Urinary bladder (tissue), 4 donors: ENCODE data around the gene HSD17B1. TPM values are rescaled to one million over a fixed set of nuclear protein-coding genes. Genes with fewer than 3 reads are reported as not detected.
"Not testable (repeated sequence)": the region's sequence is repeated elsewhere in the genome, so short reads cannot be mapped to it uniquely, and the experiment has no call there.

Experiments
- DNase-seq: peaks from one replicate; pipeline ENCODE4 v3.0.0-alpha.2; 2015; ENCODE audit errors: extremely low spot score
- H3K27ac ChIP-seq: one replicate; pipeline ENCODE4 v1.5.1; 2013; ENCODE audit warnings: low read depth, mild to moderate bottlenecking, moderate library complexity
- H3K36me3 ChIP-seq: one replicate; pipeline ENCODE4 v1.6.1; 2013; ENCODE audit warnings: mild to moderate bottlenecking, moderate library complexity; ENCODE audit not compliant: insufficient read depth
- H3K4me1 ChIP-seq: one replicate; pipeline ENCODE4 v1.6.1; 2013; ENCODE audit warnings: mild to moderate bottlenecking, moderate library complexity; ENCODE audit not compliant: insufficient read depth
- H3K4me3 ChIP-seq: one replicate; pipeline ENCODE4 v1.5.1; 2013; ENCODE audit warnings: low read depth, low read length
- WGBS: extraction: QIAGEN DNeasy Blood & Tissue Kit; methylation state at CpG from one replicate; pipeline ENCODE4 v1.1.7; 2013; 5-methylcytosine and 5-hydroxymethylcytosine counted together
- polyA plus RNA-seq: library from polyadenylated mRNA; stranded (reverse); fragments of 200-250 nt; gene quantifications from one replicate; pipeline ENCODE4 v1.2.3, GENCODE V29; 2013
- total RNA-seq: library from RNA; depleted of rRNA; stranded (reverse); fragments of >200 nt; gene quantifications from one replicate; pipeline ENCODE4 v1.2.3, GENCODE V29; 2014
- donor health status: healthy with polysubstance abuse.
- donor health status: healthy.

The HSD17B1 gene
- 1.5 TPM for total RNA-seq
- polyA plus RNA-seq, result 2.5 TPM

DNA sequence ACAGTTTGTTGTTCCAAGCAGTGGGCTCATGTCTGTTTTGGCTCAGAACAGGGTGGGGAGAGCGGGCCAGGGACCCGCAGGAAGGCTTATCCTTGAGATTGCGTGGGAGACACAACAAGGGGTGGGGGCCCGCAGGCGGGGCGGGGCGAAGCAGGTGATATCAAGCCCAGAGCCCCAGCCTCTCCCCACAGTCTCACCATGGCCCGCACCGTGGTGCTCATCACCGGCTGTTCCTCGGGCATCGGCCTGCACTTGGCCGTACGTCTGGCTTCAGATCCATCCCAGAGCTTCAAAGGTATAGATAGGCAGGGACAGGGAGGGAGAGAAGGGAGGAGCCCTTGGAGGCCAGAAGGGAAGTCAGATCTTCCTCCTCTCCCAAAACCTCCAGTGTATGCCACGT is at the start of gene HSD17B1:
TSS of gene HSD17B1 (plus strand) at position 188 of the 400 bp plus-strand sequence. CDS start at position 199, 11 bp downstream.
- H3K4me3 ChIP-seq, H3K4me1 ChIP-seq, H3K27ac ChIP-seq, DNase-seq, H3K36me3 ChIP-seq: not testable (repeated sequence)
- WGBS, result 92% methylated on average over 15 of the region's 15 CpGs

DNA sequence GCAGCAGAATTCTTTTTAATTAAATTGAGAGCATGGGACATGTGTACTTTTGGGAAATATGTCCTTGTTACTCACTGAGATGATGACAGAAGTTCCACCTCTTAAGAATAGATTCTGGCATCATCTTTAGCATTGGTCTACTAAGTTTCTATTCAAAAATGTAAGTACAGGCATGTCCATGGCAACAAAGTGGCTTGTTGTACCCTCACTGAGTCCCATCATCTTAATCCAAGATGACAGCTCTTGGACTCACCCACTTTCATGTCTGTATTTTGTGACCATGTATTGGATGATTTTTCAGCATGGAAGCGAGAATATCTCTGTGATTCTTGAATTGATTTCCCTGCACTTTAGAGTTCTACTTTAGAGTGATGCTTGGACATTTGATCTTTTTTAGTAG is 49.8 kb upstream of the HSD17B1 start:
- peaks cover 2% of the 10 kb centered on the region for H3K36me3 ChIP-seq
- H3K4me1 ChIP-seq, result no peaks in the 10 kb centered on the region
- H3K4me3 ChIP-seq, result no peak overlapping the region
- no peak overlapping the region for H3K27ac ChIP-seq
- 91% methylated on average over 1 of the region's 1 CpG for WGBS
- no peak for DNase-seq

GRCh38 chr17:42507671-42508070 is 45.1 kb upstream of the HSD17B1 start:
- peaks cover 2% of the 10 kb centered on the region for H3K36me3 ChIP-seq
- H3K27ac ChIP-seq, result no peak overlapping the region
- H3K4me3 ChIP-seq, result no peak overlapping the region
- no peak for DNase-seq
- no peaks in the 10 kb centered on the region for H3K4me1 ChIP-seq
- 92% methylated on average over 4 of the region's 4 CpGs for WGBS

- Histone ChIP-seq H3K4me1 (no peaks in the 10 kb centered on the region), H3K36me3 (peaks cover 2% of the 10 kb centered on the region), H3K4me3 (no peak overlapping the region), H3K27ac (no peak overlapping the region)
- WGBS, result 77% methylated on average over 12 of the region's 12 CpGs
- no peak for DNase-seq
Observed at GRCh38 chr17:42508426-42509165, 44.1 kb upstream of the HSD17B1 start.

DNA sequence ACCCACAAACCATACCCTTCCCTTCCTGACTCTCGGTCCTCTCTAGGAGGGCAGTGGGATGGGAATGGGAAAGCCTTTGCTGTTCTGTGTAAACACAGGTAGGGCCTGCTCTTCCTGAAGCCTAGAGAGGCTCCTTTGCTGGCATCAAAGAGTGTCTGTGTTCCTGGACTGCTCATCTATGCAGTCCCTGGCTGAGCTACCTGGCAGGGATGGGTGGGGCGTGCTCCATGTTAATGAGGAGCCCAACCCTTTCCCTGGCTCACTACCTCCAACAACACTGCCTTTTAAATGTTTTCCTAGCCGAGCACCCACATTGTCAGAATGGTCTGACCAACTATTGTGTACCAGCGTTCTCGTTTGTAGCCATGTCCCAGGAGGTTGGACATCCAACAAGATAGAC is 43.3 kb upstream of the HSD17B1 start:
- WGBS, result 89% methylated on average over 5 of the region's 5 CpGs
- Histone ChIP-seq H3K4me3 (no peak overlapping the region), H3K4me1 (no peaks in the 10 kb centered on the region), H3K27ac (no peak overlapping the region), H3K36me3 (peaks cover 2% of the 10 kb centered on the region)
- no peak for DNase-seq

GRCh38 chr17:42509841-42510240 is 42.9 kb upstream of the HSD17B1 start:
- no peak overlapping the region for H3K4me3 ChIP-seq
- H3K36me3 ChIP-seq, result peaks cover 2% of the 10 kb centered on the region
- no peak overlapping the region for H3K27ac ChIP-seq
- 95% methylated on average over 2 of the region's 2 CpGs for WGBS
- H3K4me1 ChIP-seq, result no peaks in the 10 kb centered on the region
- DNase-seq, result no peak

DNA sequence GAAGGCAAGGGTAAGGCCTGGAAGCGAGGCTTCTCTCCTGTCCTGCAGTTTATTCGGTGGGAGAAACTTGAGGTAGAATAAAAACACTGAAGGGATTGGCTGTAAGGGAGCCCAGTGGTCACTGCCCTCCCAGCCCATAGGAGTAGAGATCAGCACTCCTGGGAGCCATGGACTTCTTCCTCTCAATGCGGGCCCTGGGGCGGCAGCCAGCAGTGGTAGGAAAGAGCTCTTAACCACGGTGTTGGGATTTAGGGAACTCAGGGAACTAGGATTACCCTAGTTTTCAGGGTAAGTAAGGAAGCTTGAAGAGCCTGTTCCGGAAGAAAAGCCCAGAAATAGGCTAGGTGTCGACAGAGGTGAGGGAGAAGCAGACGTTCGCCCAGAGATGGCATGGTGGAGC is 40.5 kb upstream of the HSD17B1 start:
- WGBS, result 77% methylated on average over 9 of the region's 9 CpGs
- Histone ChIP-seq H3K36me3 (no peaks in the 10 kb centered on the region), H3K27ac (peak overlapping the region; percentile 24), H3K4me3 (no peak overlapping the region), H3K4me1 (no peaks in the 10 kb centered on the region)
- no peak for DNase-seq

DNA sequence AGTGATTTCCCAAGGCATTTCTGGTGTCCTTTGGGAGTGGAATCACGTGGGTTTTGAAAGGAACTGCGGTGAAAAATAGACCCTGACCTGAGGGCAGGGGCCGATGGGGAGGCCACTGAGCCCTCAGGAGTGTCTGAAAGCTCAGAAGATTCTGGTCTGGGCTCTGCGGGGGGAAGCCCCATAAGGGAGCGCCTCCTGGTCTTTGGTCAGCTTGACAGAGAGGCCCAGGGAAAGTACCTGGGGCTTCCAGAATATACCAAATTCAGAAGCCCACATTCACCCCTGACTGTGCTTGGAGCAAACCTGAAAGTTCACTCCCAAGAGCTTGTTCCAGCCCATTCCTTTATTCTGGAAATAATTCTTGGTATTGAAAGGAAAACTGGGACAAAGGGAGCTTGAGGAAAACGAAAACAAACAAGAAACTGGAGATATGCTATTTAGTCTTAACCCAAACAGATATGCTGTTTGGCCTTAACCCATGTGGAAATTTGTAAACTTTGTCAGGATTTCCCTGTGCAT is 39.9 kb upstream of the HSD17B1 start:
- Histone ChIP-seq H3K4me1 (no peaks in the 10 kb centered on the region), H3K27ac (peak overlapping the region; percentile 24), H3K36me3 (no peaks in the 10 kb centered on the region), H3K4me3 (no peak overlapping the region)
- 64% methylated on average over 6 of the region's 6 CpGs for WGBS
- DNase-seq, result no peak

DNA sequence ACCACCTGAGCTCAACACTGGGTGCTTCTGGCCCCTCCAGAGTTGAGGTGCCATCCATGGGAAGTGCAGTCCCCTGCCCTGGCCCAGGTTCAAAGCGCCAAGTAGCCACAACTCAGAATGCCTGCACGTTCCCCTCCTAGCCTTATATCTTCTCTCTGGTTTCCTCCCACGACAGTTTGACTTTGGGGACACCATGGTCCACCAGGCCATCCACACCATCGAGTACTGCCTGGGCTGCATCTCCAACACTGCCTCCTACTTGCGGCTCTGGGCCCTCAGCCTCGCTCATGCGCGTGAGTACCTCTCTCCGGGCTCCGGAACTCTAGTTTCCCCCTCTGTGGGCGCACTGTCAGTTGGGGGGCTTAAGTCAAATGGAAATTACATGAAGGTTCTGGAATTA is 39.0 kb upstream of the HSD17B1 start:
- no peaks in the 10 kb centered on the region for H3K36me3 ChIP-seq
- peak overlapping the region; percentile 54 for H3K27ac ChIP-seq
- H3K4me1 ChIP-seq, result no peaks in the 10 kb centered on the region
- 96% methylated on average over 11 of the region's 11 CpGs for WGBS
- no peak for DNase-seq
- no peak overlapping the region for H3K4me3 ChIP-seq

- WGBS, result 96% methylated on average over 11 of the region's 11 CpGs
- H3K4me1 ChIP-seq, result no peaks in the 10 kb centered on the region
- no peaks in the 10 kb centered on the region for H3K36me3 ChIP-seq
- no peak overlapping the region for H3K27ac ChIP-seq
- no peak overlapping the region for H3K4me3 ChIP-seq
- no peak for DNase-seq
Observed at GRCh38 chr17:42514279-42514678, 38.4 kb upstream of the HSD17B1 start.

DNA sequence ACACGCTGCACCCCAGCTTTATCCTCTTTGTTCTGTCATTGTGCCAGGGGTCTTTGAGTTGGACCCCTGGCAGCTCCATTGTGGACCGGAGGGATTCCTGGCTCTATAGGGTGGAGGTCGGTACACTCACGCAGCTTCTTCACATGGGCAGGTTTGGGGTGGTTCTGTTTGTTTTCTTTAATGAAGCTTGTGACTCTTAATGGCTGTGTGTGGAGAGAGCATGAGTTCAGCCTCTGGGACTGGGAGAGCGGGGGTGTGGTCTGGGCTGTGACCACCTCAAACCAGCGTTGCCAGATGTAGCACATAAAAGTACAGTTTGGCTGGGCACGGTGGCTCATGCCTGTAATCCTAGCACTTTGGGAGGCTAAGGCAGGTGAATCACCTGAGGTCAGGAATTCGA is 37.9 kb upstream of the HSD17B1 start:
- WGBS, result 82% methylated on average over 8 of the region's 8 CpGs
- H3K36me3 ChIP-seq, result no peaks in the 10 kb centered on the region
- H3K27ac ChIP-seq, result no peak overlapping the region
- no peak for DNase-seq
- no peaks in the 10 kb centered on the region for H3K4me1 ChIP-seq
- H3K4me3 ChIP-seq, result no peak overlapping the region

DNA sequence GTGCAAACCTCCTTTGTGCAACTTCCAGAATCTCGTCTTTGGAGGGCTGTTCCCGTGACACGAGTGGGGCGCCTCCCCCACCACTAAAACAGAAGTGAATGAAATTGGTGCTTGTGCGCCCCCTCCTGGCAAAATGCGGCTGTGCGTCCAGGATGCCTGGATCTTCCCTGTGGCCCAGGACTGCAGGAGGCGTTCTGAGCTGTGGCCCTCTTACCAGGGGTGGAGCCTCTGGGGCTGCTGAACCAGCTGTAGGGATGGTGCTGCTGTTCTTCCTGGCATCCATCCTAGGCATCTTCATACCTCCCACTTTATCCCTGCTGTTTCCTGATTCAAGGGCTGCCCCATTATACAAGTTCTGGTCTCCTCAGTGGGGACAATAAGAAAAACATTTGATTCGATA is 35.2 kb upstream of the HSD17B1 start:
- H3K4me1 ChIP-seq, result no peaks in the 10 kb centered on the region
- WGBS, result 13% methylated on average over 9 of the region's 9 CpGs
- H3K4me3 ChIP-seq, result no peak overlapping the region

DNA sequence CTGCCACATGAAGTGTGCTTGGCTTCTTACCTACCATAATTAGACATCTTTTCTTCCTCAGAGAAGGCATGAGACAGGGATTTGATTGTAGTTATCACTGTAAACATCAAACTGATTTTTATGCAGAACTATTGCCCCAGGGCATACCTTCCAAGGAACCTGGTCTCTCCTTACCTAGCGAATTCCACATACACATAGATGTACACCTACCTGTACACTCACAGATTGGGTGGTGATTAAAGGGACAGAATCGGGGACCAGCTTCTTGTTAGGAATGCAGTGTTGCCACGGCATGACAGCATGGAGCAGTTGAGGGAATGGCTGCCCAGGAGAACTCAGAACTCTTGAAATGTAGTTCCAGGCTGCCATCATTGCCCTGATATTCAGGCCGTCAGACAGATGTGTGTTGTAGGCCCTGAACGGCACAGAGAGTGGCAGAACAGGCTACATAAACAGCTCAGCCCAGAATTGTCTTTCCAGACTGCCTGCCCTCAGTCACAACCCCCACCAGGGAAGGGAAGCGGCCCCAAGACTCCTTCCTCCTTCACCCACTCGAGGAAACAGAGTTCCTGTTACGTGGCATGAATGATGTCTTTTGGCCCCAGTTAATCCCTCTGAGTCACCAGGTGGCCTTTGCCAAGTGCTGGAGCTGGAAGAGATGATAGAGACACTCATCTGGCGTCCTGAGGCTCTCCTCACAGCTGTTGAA is 34.5 kb upstream of the HSD17B1 start:
- peak; percentile 72 for DNase-seq
- 24% methylated on average over 9 of the region's 9 CpGs for WGBS

More for the DNA sequence above, 35.2 kb upstream of the HSD17B1 start:
- Histone ChIP-seq H3K27ac (peak overlapping the region; percentile 92), H3K36me3 (no peaks in the 10 kb centered on the region)
- no peak for DNase-seq

More for the DNA sequence above, 34.5 kb upstream of the HSD17B1 start:
- no peak overlapping the region for H3K4me3 ChIP-seq
- no peaks in the 10 kb centered on the region for H3K4me1 ChIP-seq
- no peaks in the 10 kb centered on the region for H3K36me3 ChIP-seq
- H3K27ac ChIP-seq, result peak overlapping the region; percentile 92
